Measurements from ENCODE around the gene LGALS4. TPM values are rescaled to one million over a fixed set of nuclear protein-coding genes. Genes with fewer than 3 reads are reported as not detected.
"Not testable (repeated sequence)": the region's sequence is repeated elsewhere in the genome, so short reads cannot be mapped to it uniquely, and the experiment has no call there.

LGALS4 gene
- polyA plus RNA-seq, 1 of the 3 experiments (the other 2 are of a cell fraction) = 0.21 TPM

GRCh38 chr19:38861368-38861767, 48.6 kb upstream of the LGALS4 start:
- Histone ChIP-seq H3K36me3 (replicated peaks in 1 of 2; ENCODE audit: control insufficient read depth in 1 of 2, insufficient read depth in 2 of 2, low read length in 1 of 2) (no peaks in the 10 kb centered on the region), H3K4me3 (ENCODE audit: low read depth in 2 of 2, low read length in 1 of 2) (no peak overlapping the region), H3K27me3 (ENCODE audit: insufficient read depth) (no peaks in the 10 kb centered on the region), H3F3A (replicated peaks; ENCODE audit: insufficient read depth) (no peaks in the 10 kb centered on the region), H3K9ac (no peak overlapping the region), H3K4me1 (ENCODE audit: control insufficient read depth in 1 of 2, insufficient read depth in 2 of 2, low read depth in 1 of 2, low read length in 1 of 2) (peaks cover 0 to 7% of the 10 kb centered on the region in 2 experiments; a peak in 1 of 4 replicates), H4K20me1 (ENCODE audit: insufficient read depth) (no peaks in the 10 kb centered on the region), H2AFZ (ENCODE audit: low read depth) (no peak overlapping the region), H3K9me3 (no peaks in the 10 kb centered on the region), H3K9me2 (no peaks in the 10 kb centered on the region), H3K4me2 (no peak overlapping the region), H3K27ac (ENCODE audit: low read depth in 2 of 2, low read length in 1 of 2) (peak overlapping the region in 1 of 2 experiments; percentile 8; a peak in 1 of 4 replicates), H3K79me2 (ENCODE audit: insufficient read depth) (no peaks in the 10 kb centered on the region)
- DNase-seq = no peak
- ChIA-PET POLR2A (interaction anchor here (0.9 to 1.3 kb wide), 2 partner anchors 10 to 12 kb away, joined by 3 read pairs; no protein-coding TSS in a partner anchor), CTCF (no interaction called here)
- TF ChIP-seq RAD21 (IDR thresholded peaks at IDR 0.05; ENCODE audit: low read length) (no peak), GABPA (IDR thresholded peaks at IDR 0.05; ENCODE audit: low read depth) (no peak), TAF1 (IDR thresholded peaks at IDR 0.05; ENCODE audit: borderline replicate concordance, low read depth, low read length) (no peak), ZBTB33 (IDR thresholded peaks at IDR 0.05; ENCODE audit: borderline replicate concordance, low read depth) (no peak), ELF1 (IDR thresholded peaks at IDR 0.05) (no peak), RFX5 (IDR thresholded peaks at IDR 0.05; ENCODE audit: low read length) (no peak), POLR2AphosphoS5 (IDR thresholded peaks at IDR 0.05; ENCODE audit: low read depth, low read length) (no peak), RCOR1 (IDR thresholded peaks at IDR 0.05; ENCODE audit: low read length) (no peak), CTCF (IDR thresholded peaks at IDR 0.05) (no peak), SIN3A (IDR thresholded peaks at IDR 0.05; ENCODE audit: borderline replicate concordance, low read depth, low read length) (no peak)
- TF ChIP-seq, protein P1, sequence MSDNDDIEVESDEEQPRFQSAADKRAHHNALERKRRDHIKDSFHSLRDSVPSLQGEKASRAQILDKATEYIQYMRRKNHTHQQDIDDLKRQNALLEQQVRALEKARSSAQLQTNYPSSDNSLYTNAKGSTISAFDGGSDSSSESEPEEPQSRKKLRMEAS (IDR thresholded peaks at IDR 0.05; ENCODE audit: low read depth) = no peak
- 98% methylated on average over 3 of the region's 3 CpGs for WGBS (ENCODE audit: low lambda C conversion rate)

GRCh38 chr19:38859631-38860204, 47.0 kb upstream of the LGALS4 start:
- H3K9me2 ChIP-seq; H3K4me2 ChIP-seq; H3K4me1 ChIP-seq (ENCODE audit: control insufficient read depth in 1 of 2, insufficient read depth in 2 of 2, low read depth in 1 of 2, low read length in 1 of 2); H3K4me3 ChIP-seq (ENCODE audit: low read depth in 2 of 2, low read length in 1 of 2); POLR2A ChIA-PET; H3K9ac ChIP-seq; H3K9me3 ChIP-seq; H4K20me1 ChIP-seq (ENCODE audit: insufficient read depth); H2AFZ ChIP-seq (ENCODE audit: low read depth); DNase-seq; H3K36me3 ChIP-seq (replicated peaks in 1 of 2; ENCODE audit: control insufficient read depth in 1 of 2, insufficient read depth in 2 of 2, low read length in 1 of 2); H3K27me3 ChIP-seq (ENCODE audit: insufficient read depth); H3F3A ChIP-seq (replicated peaks; ENCODE audit: insufficient read depth); H3K27ac ChIP-seq (ENCODE audit: low read depth in 2 of 2, low read length in 1 of 2); H3K79me2 ChIP-seq (ENCODE audit: insufficient read depth): not testable (repeated sequence)
- CTCF ChIA-PET = interaction anchor here (1.1 kb wide), 1 partner anchor 10 kb away, joined by 3 read pairs; no protein-coding TSS in a partner anchor
- 86% methylated on average over 19 of the region's 21 CpGs for WGBS (ENCODE audit: low lambda C conversion rate)
